ENCODE data around the gene HMGA1.

Gene HMGA1

GRCh38 chr6:34223956-34224940 is 12.4 kb upstream of the HMGA1 start:
- peak; percentile 69 to 84 for DNase-seq

- DNase-seq: no peak
These were observed 11.1 kb upstream of the HMGA1 start for GRCh38 chr6:34225551-34225950.

GRCh38 chr6:34226066-34226465 is 10.6 kb upstream of the HMGA1 start:
- DNase-seq: no peak

- no peak for DNase-seq
These were observed 9.7 kb upstream of the HMGA1 start for GRCh38 chr6:34226731-34227586.

- DNase-seq: no peak
These were observed 8.8 kb upstream of the HMGA1 start for GRCh38 chr6:34227761-34228421.

GRCh38 chr6:34229877-34230276 is 6.8 kb upstream of the HMGA1 start:
- DNase-seq: no peak

- no peak for DNase-seq
These were observed 5.9 kb upstream of the HMGA1 start for GRCh38 chr6:34230653-34231371.

- DNase-seq: no peak
These were observed 4.9 kb upstream of the HMGA1 start for GRCh38 chr6:34231566-34232336.

GRCh38 chr6:34232901-34233300 is 3.8 kb upstream of the HMGA1 start:
- no peak for DNase-seq

- DNase-seq: no peak
These were observed 2.8 kb upstream of the HMGA1 start for GRCh38 chr6:34233867-34234266.

GRCh38 chr6:34234667-34235306 is 1.9 kb upstream of the HMGA1 start:
- no peak for DNase-seq

- DNase-seq: no peak
These were observed 1.2 kb upstream of the HMGA1 start for GRCh38 chr6:34235307-34236130.

GRCh38 chr6:34236131-34236442 is 586 bp upstream of the HMGA1 start:
- no peak for DNase-seq

- DNase-seq: no peak
These were observed 646 bp downstream of the HMGA1 start for GRCh38 chr6:34237316-34237721.

GRCh38 chr6:34237722-34238584 is 1.3 kb downstream of the HMGA1 start:
- peak; percentile 55 to 71 for DNase-seq

GRCh38 chr6:34238585-34239499 is 2.2 kb downstream of the HMGA1 start:
- DNase-seq: no peak

GRCh38 chr6:34239500-34239825 is 2.8 kb downstream of the HMGA1 start:
- no peak for DNase-seq

GRCh38 chr6:34239893-34240292 is 3.2 kb downstream of the HMGA1 start:
- no peak for DNase-seq

Data from NCI-H1930 (cell line).